Measurements from ENCODE around the gene UBE2K. TPM values are rescaled to one million over a fixed set of nuclear protein-coding genes. Genes with fewer than 3 reads are reported as not detected.
"Not testable (repeated sequence)": the region's sequence is repeated elsewhere in the genome, so short reads cannot be mapped to it uniquely, and the experiment has no call there.

UBE2K gene
- total and polyA plus RNA-seq, 7 donors, result 25.2 to 56.4 (median 37.3) TPM

DNA sequence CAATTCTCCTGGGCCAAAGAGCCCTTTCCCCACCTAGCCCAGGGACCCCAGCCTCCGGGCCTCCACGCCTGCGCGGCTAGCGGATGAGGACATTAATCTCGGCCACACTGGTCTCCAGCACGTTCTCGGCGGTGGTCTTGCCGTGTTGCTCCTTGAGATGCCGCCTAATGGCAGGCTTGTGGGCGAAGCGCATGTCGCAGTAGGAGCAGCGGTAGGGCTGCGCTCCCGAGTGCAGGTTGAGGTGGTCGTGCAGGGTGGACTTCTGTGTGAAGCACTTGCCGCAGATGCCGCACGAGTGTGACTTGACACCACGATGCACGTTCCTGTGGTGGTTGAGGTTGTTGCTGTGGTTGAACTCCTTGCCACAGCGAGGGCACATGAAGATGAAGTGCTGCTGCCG, 72.1 kb downstream of the UBE2K start:
- no peak for DNase-seq
- Histone ChIP-seq H3K27ac (no peak overlapping the region), H3K4me3 (no peak overlapping the region), H3K9me3 (no peaks in the 10 kb centered on the region), H3K36me3 (peaks cover 0 to 51% (median 18%) of the 10 kb centered on the region in 4 donors), H3K4me1 (no peaks in the 10 kb centered on the region), H3K27me3 (no peaks in the 10 kb centered on the region)
- WGBS, 2 donors, result 97% methylated on average over 25 of the region's 25 CpGs
- TF ChIP-seq EP300 (IDR thresholded peaks at IDR 0.05) (no peak), POLR2A (IDR thresholded peaks at IDR 0.05) (no peak), POLR2AphosphoS5 (IDR thresholded peaks at IDR 0.05) (no peak)
- TF ChIP-seq, protein P1, sequence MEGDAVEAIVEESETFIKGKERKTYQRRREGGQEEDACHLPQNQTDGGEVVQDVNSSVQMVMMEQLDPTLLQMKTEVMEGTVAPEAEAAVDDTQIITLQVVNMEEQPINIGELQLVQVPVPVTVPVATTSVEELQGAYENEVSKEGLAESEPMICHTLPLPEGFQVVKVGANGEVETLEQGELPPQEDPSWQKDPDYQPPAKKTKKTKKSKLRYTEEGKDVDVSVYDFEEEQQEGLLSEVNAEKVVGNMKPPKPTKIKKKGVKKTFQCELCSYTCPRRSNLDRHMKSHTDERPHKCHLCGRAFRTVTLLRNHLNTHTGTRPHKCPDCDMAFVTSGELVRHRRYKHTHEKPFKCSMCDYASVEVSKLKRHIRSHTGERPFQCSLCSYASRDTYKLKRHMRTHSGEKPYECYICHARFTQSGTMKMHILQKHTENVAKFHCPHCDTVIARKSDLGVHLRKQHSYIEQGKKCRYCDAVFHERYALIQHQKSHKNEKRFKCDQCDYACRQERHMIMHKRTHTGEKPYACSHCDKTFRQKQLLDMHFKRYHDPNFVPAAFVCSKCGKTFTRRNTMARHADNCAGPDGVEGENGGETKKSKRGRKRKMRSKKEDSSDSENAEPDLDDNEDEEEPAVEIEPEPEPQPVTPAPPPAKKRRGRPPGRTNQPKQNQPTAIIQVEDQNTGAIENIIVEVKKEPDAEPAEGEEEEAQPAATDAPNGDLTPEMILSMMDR (IDR thresholded peaks at IDR 0.05), result no peak
- intact Hi-C loops (cut with DNase I), result no loop called here

DNA sequence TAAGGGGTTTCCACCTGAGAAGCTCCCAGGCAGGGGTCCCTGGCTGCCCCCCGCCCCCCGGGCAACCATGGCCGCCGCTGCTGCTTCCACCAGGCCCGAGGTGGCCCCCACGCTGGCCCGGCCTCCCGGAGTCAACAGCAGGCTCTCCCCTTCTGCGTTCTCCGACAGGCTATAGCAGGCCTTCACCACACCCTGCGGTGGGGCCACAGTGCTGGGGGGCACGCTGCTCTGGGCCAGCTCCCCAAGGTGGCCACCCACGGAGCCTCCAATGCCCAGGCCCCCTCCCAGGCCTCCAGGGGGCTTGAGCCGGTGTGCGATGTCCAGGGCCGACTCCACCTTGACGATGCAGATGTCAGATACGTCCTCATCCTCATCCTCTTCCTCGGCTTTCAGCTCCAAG, 72.5 kb downstream of the UBE2K start:
- Histone ChIP-seq H3K27ac (no peak overlapping the region), H3K27me3 (no peaks in the 10 kb centered on the region), H3K4me3 (no peak overlapping the region), H3K4me1 (no peaks in the 10 kb centered on the region), H3K9me3 (no peaks in the 10 kb centered on the region), H3K36me3 (peaks cover 0 to 51% (median 20%) of the 10 kb centered on the region in 4 donors)
- TF ChIP-seq EP300 (IDR thresholded peaks at IDR 0.05) (no peak), POLR2AphosphoS5 (IDR thresholded peaks at IDR 0.05) (no peak), POLR2A (IDR thresholded peaks at IDR 0.05) (no peak)
- TF ChIP-seq, protein P1 (IDR thresholded peaks at IDR 0.05), result no peak
- intact Hi-C loops (cut with DNase I), result no loop called here
- DNase-seq, result no peak
- WGBS, 2 donors, result 98% methylated on average over 19 of the region's 19 CpGs

DNA sequence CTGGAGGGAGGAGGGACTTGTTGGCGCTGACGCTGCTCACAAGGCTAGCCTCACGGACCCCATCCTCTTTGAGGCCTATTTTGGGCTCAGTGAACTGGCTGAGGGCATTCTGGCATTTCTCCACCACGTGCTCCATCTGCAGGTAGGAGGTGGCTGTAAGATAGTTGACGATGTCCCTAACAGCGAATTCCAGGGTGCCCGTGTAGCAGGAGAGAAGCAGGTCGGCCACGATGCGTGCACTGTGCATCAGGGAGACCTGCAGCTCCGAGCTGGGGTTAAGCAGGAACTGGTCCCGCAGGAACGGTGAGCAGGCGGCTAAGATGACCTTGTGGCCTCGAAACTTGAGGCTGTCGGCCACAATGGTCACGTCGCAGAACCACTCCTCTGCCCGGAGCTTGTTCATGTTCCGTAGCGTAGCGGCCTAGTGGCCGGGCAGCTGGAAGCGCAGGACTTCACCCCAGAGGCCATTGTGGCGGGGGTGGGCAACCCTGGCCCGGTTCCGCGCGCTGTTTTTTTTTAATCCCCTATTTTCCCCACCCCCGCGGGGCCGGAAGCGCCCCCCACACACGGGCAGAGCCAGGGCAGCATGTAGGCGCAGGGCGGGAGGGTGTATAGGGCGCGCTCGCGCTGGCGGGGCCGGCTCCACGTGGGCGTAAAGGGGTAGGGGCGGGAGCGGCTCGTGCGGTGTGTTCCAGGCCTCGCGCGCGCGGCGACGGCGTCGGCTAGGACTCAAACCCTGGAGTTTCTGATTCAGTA, 73.2 kb downstream of the UBE2K start:
- Histone ChIP-seq H3K27me3 (no peaks in the 10 kb centered on the region), H3K4me1 (no peaks in the 10 kb centered on the region), H3K9me3 (no peaks in the 10 kb centered on the region), H3K36me3 (peaks cover 0 to 51% (median 25%) of the 10 kb centered on the region in 4 donors), H3K27ac (no peak overlapping the region), H3K4me3 (no peak overlapping the region)
- WGBS, 2 donors, result 98% methylated on average over 57 of the region's 57 CpGs
- intact Hi-C loops (cut with DNase I), result no loop called here
- TF ChIP-seq EP300 (IDR thresholded peaks at IDR 0.05) (no peak), POLR2AphosphoS5 (IDR thresholded peaks at IDR 0.05) (no peak), POLR2A (IDR thresholded peaks at IDR 0.05) (no peak)
- TF ChIP-seq, protein P1 (IDR thresholded peaks at IDR 0.05), result no peak
- no peak for DNase-seq

DNA sequence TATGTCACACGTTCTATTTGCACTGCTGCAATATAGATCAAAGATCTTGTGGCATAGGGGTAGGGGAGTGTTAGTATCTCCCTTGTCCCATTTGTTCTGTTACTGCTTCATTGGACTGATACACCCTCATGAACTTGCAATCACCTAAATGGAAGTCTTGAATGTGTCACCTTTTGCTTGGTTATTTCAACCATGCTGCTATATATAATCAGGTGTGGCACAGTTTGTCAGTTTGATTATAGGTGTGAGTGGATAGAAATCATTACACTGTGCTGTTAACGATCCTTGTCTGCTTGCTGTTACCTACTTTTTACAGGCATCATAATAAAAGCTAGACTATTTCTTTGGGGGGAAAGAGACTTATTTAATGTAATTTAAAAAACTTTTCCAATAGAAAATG, 84.1 kb downstream of the UBE2K start:
- peaks cover 0 to 33% (median 4%) of the 10 kb centered on the region in 4 donors for H3K36me3 ChIP-seq

DNA sequence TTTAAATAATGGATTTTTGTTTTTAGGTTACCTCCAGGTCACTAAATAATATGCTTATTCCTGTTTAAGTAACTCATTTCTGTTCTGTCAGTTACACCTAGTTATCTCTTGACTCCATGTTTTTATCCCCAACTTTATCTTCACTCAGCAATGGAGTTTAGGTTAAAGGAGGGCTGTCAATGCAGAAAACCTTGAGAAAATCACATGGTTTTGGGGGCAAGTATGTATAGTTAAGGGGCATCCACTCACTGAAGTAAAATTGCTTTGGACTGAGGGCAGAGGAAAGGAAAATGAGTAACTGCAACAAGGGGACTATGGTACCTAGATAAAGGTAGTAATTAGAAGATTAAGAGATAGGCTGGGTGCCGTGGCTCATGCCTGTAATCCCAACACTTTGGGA, 87.1 kb downstream of the UBE2K start:
- no peaks in the 10 kb centered on the region for H3K9me3 ChIP-seq
- 38 to 72% methylated on average over 1 of the region's 1 CpG for WGBS, 2 donors
- no peaks in the 10 kb centered on the region for H3K27me3 ChIP-seq
- H3K4me1 ChIP-seq, result no peaks in the 10 kb centered on the region
- peaks cover 0 to 5% (median 0%) of the 10 kb centered on the region in 4 donors for H3K36me3 ChIP-seq
- TF ChIP-seq POLR2A (IDR thresholded peaks at IDR 0.05), result no peak
- TF ChIP-seq, protein P1 (IDR thresholded peaks at IDR 0.05), result no peak
- TF ChIP-seq EP300 (IDR thresholded peaks at IDR 0.05), result no peak
- no peak for TF ChIP-seq POLR2AphosphoS5 (IDR thresholded peaks at IDR 0.05)
- no peak for DNase-seq
- intact Hi-C loops (cut with DNase I), result no loop called here
- H3K27ac ChIP-seq, result no peak overlapping the region
- H3K4me3 ChIP-seq, result no peak overlapping the region

More for the DNA sequence above, 84.1 kb downstream of the UBE2K start:
- intact Hi-C loops (cut with DNase I); H3K4me1 ChIP-seq; H3K27me3 ChIP-seq; H3K4me3 ChIP-seq; H3K27ac ChIP-seq; DNase-seq; H3K9me3 ChIP-seq: not testable (repeated sequence)
- WGBS, 2 donors, result 14 to 77% methylated on average over 2 of the region's 2 CpGs
